ENCODE measurements around the gene SCYL1.

The SCYL1 gene

GRCh38 chr11:65552388-65552951 lies 27.6 kb downstream of the SCYL1 start:
- DNase-seq (ENCODE audit: extremely low spot score), result no peak
- ChIA-PET CTCF (interaction anchor here (0.8 to 2.7 kb wide), 11 partner anchors 9 to 223 kb away, joined by 3 to 30 read pairs (median 6); partner anchors contain the start of gene ZNRD2), POLR2A (interaction anchor here (0.5 to 1.4 kb wide), 2 partner anchors 13 to 46 kb away, joined by 3 to 6 read pairs; no protein-coding TSS in a partner anchor)
- TF ChIP-seq CTCF (IDR thresholded peaks at IDR 0.05; ENCODE audit: control extremely low read depth, extremely low read depth, low read depth, missing control alignments), result no peak

- no peak for TF ChIP-seq CTCF (IDR thresholded peaks at IDR 0.05; ENCODE audit: control extremely low read depth, extremely low read depth, low read depth, missing control alignments)
- CTCF ChIA-PET, result interaction anchor here (1.1 to 2.7 kb wide), 5 partner anchors 10 to 18 kb away, joined by 3 to 16 read pairs (median 6); partner anchors contain the start of gene ZNRD2
- DNase-seq (ENCODE audit: extremely low spot score), result no peak
- POLR2A ChIA-PET, result interaction anchor here (0.5 to 1.4 kb wide), 2 partner anchors 14 to 47 kb away, joined by 3 to 6 read pairs; no protein-coding TSS in a partner anchor
These were observed 28.6 kb downstream of the SCYL1 start for GRCh38 chr11:65553301-65554001.

GRCh38 chr11:65554057-65554818 lies 29.4 kb downstream of the SCYL1 start:
- no peak for TF ChIP-seq CTCF (IDR thresholded peaks at IDR 0.05; ENCODE audit: control extremely low read depth, extremely low read depth, low read depth, missing control alignments)
- ChIA-PET POLR2A (interaction anchor here (1.4 kb wide), 1 partner anchor 47 kb away, joined by 6 read pairs; no protein-coding TSS in a partner anchor), CTCF (interaction anchor here (1.0 to 2.3 kb wide), 6 partner anchors 11 to 19 kb away, joined by 3 to 16 read pairs (median 4); no protein-coding TSS in a partner anchor)
- DNase-seq (ENCODE audit: extremely low spot score), result no peak

GRCh38 chr11:65554842-65555430 lies 30.1 kb downstream of the SCYL1 start:
- POLR2A ChIA-PET, result no interaction called here
- DNase-seq (ENCODE audit: extremely low spot score), result no peak
- no peak for TF ChIP-seq CTCF (IDR thresholded peaks at IDR 0.05; ENCODE audit: control extremely low read depth, extremely low read depth, low read depth, missing control alignments)
- CTCF ChIA-PET, result interaction anchor here (1.0 to 1.4 kb wide), 2 partner anchors 14 to 18 kb away, joined by 3 to 12 read pairs; no protein-coding TSS in a partner anchor

- POLR2A ChIA-PET, result no interaction called here
- no peak for DNase-seq (ENCODE audit: extremely low spot score)
- CTCF ChIA-PET, result interaction anchor here (1.4 to 1.5 kb wide), 2 partner anchors 14 to 15 kb away, joined by 4 to 12 read pairs; no protein-coding TSS in a partner anchor
- TF ChIP-seq CTCF (IDR thresholded peaks at IDR 0.05; ENCODE audit: control extremely low read depth, extremely low read depth, low read depth, missing control alignments), result no peak
These were observed 30.9 kb downstream of the SCYL1 start for GRCh38 chr11:65555693-65556231.

Measured in GM10248 (cell line).